Psoas muscle (tissue), 8 donors: Measurements from ENCODE around the gene KIF2C. TPM values are rescaled to one million over a fixed set of nuclear protein-coding genes. Genes with fewer than 3 reads are reported as not detected.
A peak's percentile ranks its signal among the peaks of the same experiment; 100 is the strongest.

Source experiments
- ATAC-seq, 4 donors: fragments of 200-7000 bp; cut with Tn5 transposase; one replicate each; pipeline ENCODE4 v1.9.1; 2020; ENCODE audit warnings: moderate library complexity in 3 of 4, mild to moderate bottlenecking in 2 of 4
- DNase-seq, 2 donors: peaks; one replicate each; pipeline ENCODE4 v3.0.0-alpha.2; 2020
- H3K27ac ChIP-seq: fragments of 200-600 bp; one replicate; pipeline ENCODE4 v1.8.0; 2022
- H3K27me3 ChIP-seq, 3 donors: fragments of 200-600 bp in 1 of 3; one replicate each; pipeline versions ENCODE4 v1.6.1 to v1.8.0; 2013 to 2022; ENCODE audit warnings: low read length in 2 of 3, mild to moderate bottlenecking in 2 of 3, moderate library complexity in 1 of 3; ENCODE audit not compliant: insufficient read depth in 3 of 3
- H3K36me3 ChIP-seq, 2 donors: fragments of 200-600 bp in 1 of 2; one replicate each; pipeline versions ENCODE4 v1.6.1 to v1.8.0; 2013 to 2022; ENCODE audit warnings: low read depth in 1 of 2, mild to moderate bottlenecking in 1 of 2, moderate library complexity in 1 of 2; ENCODE audit not compliant: insufficient read depth in 1 of 2
- H3K4me1 ChIP-seq: fragments of 200-600 bp; one replicate; pipeline ENCODE4 v1.8.0; 2022
- H3K4me3 ChIP-seq: fragments of 200-600 bp; one replicate; pipeline ENCODE4 v1.8.0; 2022; ENCODE audit warnings: mild to moderate bottlenecking
- H3K9me3 ChIP-seq: fragments of 200-600 bp; one replicate; pipeline ENCODE4 v1.8.0; 2022
- CTCF ChIP-seq: fragments of 200-600 bp; IDR thresholded peaks from one replicate; pipeline ENCODE4 v1.8.0; 2022; ENCODE audit warnings: antibody characterized with exemption
- WGBS, 3 donors: extraction: QIAGEN DNeasy Blood & Tissue Kit; methylation state at CpG; one replicate each; pipeline versions ENCODE4 v1.1.6 to v1.1.7; 2013; 5-methylcytosine and 5-hydroxymethylcytosine counted together
- intact Hi-C, 2 donors: fragments of 100-400 bp; cut with DNase I; formaldehyde crosslinking; loops; one replicate each; pipeline versions ENCODE4 v1.11.0 to v1.14.2; 2022
- long read RNA-seq, 2 donors: library from polyadenylated mRNA; unstranded; transcript quantifications; one replicate each; pipeline ENCODE4 v2.0.0, GENCODE V29; 2021
- polyA plus RNA-seq, 3 donors: library from polyadenylated mRNA; stranded (reverse); fragments of 200-250 nt; gene quantifications; one replicate each; pipeline ENCODE4 v1.2.3, GENCODE V29; 2013
- total RNA-seq, 4 donors: library from RNA; stranded (reverse); fragmentation: NEBNext Ultra II Directional in 2 of 4; extraction: Animal tissue kit (Norgen Biotek cat#: 25700) in 2 of 4; gene quantifications; one replicate each; pipeline versions ENCODE4 v1.2.1 to v1.2.4, GENCODE V29; 2021 to 2023
- donor health status: healthy with polysubstance abuse.
- donor health status: DM: no; HTN: no; CAD: no; lungs with moderate emphysema.
- donor health status: Bipolar disorder and iron deficiency.
- donor health status: healthy.
- donor health status: DM: yes; HTN: yes; CAD: no.
- donor health status: DM: no; HTN: no; CAD: no.
- donor health status: DM: no; HTN: no; CAD: no.
- donor health status: DM: yes; HTN: yes; CAD: no.

Gene KIF2C
- total RNA-seq (under 1 TPM; 0.26 to 0.97 (median 0.59) TPM), polyA plus RNA-seq (1 to 10 TPM in 1 of 3 donors, under 1 TPM in 2; 0.23 to 1.2 (median 0.27) TPM)
- long read RNA-seq, donor 1 = 0 reads
- long read RNA-seq, donor 2 = 0 reads

GRCh38 chr1:44739307-44740178, at the start of gene KIF2C:
Gene KIF2C, plus strand, starts transcription at chr1:44739837. Its CDS starts 96 bp downstream, at chr1:44739933.
- peak; percentile 97 to 98 for DNase-seq
- Histone ChIP-seq H3K9me3 (no peaks in the 10 kb centered on the region), H3K36me3 (no peaks in the 10 kb centered on the region), H3K27ac (peak within 1 kb of the TSS; percentile 89), H3K27me3 (no peaks in the 10 kb centered on the region), H3K4me3 (peak within 1 kb of the TSS; percentile 76), H3K4me1 (peaks cover 7% of the 10 kb centered on the region)
- WGBS, 3 donors = 0 to 1% (median 0%) methylated on average over 57 of the region's 57 CpGs
- no peak for TF ChIP-seq CTCF
- peak; percentile 100 for ATAC-seq
- intact Hi-C loops = no loop called here

- DNase-seq (no peak), ATAC-seq (no peak)
- TF ChIP-seq CTCF = no peak
- intact Hi-C loops = loop anchor here in 1 of 2 donors (2.0 kb wide), 1 partner anchor 56 kb away; no protein-coding TSS in a partner anchor
- H3K9me3 ChIP-seq = no peaks in the 10 kb centered on the region
- WGBS, 3 donors = 85 to 89% (median 88%) methylated on average over 2 of the region's 2 CpGs
- H3K27ac ChIP-seq = no peak overlapping the region
- no peaks in the 10 kb centered on the region for H3K36me3 ChIP-seq
- H3K4me3 ChIP-seq = no peak overlapping the region
- H3K27me3 ChIP-seq = no peaks in the 10 kb centered on the region
- no peaks in the 10 kb centered on the region for H3K4me1 ChIP-seq
Observed at GRCh38 chr1:44693159-44693558, 46.5 kb upstream of the KIF2C start.

- no peaks in the 10 kb centered on the region for H3K4me1 ChIP-seq
- no peak overlapping the region for H3K27ac ChIP-seq
- no peaks in the 10 kb centered on the region for H3K36me3 ChIP-seq
- WGBS, 3 donors = 95 to 100% (median 96%) methylated on average over 3 of the region's 3 CpGs
- DNase-seq (no peak), ATAC-seq (no peak)
- H3K9me3 ChIP-seq = no peaks in the 10 kb centered on the region
- no peaks in the 10 kb centered on the region for H3K27me3 ChIP-seq
- intact Hi-C loops = loop anchor here in 1 of 2 donors (2.0 kb wide), 1 partner anchor 55 kb away; no protein-coding TSS in a partner anchor
- TF ChIP-seq CTCF = no peak
- H3K4me3 ChIP-seq = no peak overlapping the region
Observed at GRCh38 chr1:44693900-44694299, 45.7 kb upstream of the KIF2C start.

GRCh38 chr1:44694863-44695478, 44.7 kb upstream of the KIF2C start:
- ATAC-seq (no peak), DNase-seq (no peak)
- Histone ChIP-seq H3K4me3 (no peak overlapping the region), H3K27ac (no peak overlapping the region), H3K4me1 (no peaks in the 10 kb centered on the region), H3K27me3 (no peaks in the 10 kb centered on the region), H3K36me3 (no peaks in the 10 kb centered on the region), H3K9me3 (no peaks in the 10 kb centered on the region)
- no peak for TF ChIP-seq CTCF
- intact Hi-C loops = no loop called here
- 92 to 95% (median 94%) methylated on average over 7 of the region's 7 CpGs for WGBS, 3 donors
